HUDEP-2 (cell line): ENCODE results near the gene ASIC2.

Experiments
- DNase-seq, 76 experiments: peaks; one replicate each; lab custom pipeline; 2025; ENCODE audit not compliant: unreplicated experiment in 76 of 76; lab: John Stamatoyannopoulos, UW

The ASIC2 gene

DNA sequence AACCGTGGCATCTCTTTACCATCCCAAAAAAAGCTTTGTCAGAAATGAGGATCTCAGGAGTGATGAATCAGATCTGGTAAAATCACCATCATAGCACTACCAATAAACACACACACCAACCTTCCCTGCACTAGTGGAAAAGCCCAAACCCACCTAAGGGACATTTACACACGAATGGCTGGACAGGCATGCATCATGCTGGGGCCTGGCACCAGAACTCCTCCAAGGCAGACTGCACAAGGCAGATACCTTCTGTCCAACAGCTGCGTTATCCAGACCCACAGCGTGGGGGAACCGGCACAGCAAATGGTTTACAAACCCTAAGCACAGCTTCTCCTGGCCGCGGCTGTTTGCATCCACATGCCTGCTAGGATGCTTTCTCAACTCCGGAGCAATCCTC, 2.8 kb downstream of the ASIC2 start:
- no peak for DNase-seq

DNA sequence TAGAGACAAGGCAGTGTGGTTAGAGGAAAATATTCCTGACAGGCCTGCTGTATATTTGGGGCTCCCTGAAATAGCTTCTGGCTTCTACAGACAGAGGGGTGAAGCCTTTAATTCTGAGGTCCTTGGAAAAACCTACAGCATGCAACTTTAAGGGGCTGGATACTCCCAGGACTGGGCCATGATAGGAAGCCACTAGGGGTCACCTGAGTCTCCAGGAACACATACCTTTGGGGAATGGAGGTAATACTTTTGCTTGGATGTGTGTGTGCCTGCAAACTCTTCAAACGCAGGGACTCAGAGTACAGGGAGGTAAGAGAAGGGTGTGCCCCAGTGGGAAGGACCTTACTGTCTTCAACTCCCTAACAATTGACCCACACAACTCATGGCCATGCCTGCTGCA, 4.1 kb downstream of the ASIC2 start:
- no peak for DNase-seq

DNA sequence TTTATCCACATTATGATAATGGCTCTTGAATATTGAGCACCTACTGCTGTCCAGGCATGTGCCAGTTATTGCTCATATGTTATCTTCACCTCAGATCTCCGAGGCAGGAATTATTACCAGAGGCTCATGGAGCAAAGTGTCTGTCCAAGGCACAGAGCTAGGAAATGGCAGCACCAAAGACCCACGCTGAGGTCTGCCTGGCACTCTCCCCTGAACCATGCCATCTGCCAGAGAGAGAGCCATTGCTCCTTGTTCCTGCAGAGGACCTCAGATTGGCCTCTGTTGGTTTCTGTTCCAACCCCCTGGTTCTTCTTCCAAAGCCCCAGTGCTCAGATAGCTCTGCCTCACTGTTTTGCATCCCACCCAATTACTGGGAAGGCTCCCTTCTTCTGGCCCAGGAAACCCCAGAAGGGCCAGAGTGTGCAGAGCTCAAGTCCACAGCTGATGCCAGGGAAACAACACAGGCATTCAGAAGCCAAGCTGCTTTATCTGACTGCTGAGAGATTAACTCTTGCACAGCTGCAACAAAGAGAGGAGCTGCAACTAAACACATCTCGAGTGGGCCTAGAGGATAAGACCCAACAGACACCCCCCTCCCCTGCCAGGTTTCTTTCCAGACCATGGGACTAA, 5.9 kb downstream of the ASIC2 start:
- DNase-seq, result no peak

DNA sequence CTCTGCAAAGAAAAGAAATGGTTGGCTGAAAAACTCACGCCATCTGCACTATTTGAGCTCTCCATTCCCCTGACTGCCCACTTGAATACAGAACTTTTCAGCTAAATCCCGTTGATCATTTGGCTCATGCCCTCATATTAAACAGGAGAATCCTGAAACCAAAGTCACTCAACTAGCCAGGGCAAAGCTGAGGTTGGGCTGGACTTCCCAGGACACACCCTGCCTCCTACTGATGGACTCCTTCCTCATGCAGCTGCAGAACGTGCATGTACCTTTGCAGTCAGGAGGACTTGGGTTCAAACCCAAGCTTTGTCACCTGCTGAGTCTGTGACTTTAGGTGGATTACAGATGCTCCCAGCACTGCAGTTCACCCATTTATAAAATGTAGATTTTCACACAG, 7.7 kb downstream of the ASIC2 start:
- no peak for DNase-seq

DNA sequence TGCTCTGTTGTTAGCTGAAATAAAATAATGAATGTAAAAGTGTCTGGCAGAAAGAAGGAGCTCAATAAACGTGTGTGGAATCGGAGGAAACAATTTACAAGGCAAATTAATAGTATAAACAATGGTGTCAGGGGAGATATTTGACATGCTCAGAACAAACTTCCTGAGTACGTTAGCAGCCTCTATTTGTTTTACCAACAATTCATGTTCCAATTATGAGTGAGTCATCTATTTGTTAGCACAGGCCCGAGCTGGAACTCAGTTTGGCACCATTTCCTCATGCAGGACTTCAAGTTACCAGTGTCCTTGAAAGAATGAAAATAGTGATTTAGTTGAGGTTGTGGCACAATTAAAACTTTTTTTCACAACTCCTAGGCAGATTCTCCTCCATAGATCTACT, 9.1 kb downstream of the ASIC2 start:
- no peak for DNase-seq

DNA sequence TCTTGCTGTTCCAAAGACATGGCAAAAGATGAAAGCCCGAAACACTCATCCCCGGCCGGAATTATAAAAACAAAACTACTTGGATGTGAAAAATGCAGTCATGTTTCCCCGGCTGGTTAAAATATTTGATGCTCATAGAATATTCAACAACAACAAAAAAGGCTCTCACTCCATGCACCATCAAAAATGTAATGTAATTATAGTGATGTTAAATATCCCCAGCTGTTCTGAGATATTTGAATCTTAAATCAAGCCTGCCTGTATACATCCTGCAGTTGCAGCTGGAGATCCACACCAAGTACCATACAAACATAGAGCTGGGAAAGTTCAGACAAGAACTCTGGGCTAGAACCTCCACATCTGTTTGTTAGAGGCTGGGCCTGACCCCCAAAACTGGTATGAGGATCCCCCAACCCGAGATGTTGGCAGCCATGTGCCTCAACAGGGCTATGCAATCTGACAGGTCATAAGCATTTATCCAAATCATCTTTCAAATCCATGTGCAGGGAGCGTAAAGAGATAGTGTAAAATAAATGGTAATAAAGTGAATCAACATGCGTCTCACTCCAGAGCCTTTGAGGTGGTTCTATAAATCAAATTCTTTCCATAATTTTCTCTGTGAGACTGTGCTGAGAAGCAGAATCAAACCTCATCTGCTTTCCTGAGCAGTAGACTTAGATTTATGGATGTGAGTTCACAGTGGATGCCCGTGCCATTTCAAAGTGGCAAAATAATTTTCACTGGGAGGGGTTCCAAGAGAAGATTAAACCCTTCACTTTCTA, 12.7 kb downstream of the ASIC2 start:
- no peak for DNase-seq

DNA sequence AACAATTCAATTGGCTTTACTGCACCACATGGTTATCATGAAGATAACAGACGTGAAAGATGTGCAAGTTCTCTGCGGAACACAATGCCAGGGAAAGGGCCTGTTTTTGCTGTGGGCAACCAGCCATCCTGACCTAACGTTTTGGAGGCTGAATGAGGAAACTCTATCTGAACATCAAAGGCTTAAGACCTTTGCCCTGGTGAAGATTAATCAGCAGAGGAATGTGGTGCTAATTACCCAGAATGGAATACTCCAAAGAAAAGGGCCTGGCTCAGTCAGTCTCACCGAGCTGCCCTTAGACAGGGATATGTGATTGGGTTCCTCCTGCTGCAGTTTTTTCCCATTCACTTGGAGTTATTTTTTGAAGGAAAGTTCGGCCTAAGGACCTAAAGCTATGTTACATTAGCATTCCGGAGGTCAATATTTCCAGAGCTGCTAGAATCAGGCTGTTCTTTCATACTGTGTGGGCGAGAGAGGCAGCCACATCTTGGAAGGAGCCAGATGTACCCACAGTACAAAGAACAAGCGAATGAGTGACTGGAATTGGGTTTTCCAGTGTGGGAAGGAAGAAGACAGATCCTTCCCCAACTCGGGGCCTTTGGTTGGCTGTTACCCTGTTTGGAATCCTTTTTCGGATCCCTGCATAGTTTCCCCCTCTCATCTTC, 15.5 kb downstream of the ASIC2 start:
- no peak for DNase-seq

DNA sequence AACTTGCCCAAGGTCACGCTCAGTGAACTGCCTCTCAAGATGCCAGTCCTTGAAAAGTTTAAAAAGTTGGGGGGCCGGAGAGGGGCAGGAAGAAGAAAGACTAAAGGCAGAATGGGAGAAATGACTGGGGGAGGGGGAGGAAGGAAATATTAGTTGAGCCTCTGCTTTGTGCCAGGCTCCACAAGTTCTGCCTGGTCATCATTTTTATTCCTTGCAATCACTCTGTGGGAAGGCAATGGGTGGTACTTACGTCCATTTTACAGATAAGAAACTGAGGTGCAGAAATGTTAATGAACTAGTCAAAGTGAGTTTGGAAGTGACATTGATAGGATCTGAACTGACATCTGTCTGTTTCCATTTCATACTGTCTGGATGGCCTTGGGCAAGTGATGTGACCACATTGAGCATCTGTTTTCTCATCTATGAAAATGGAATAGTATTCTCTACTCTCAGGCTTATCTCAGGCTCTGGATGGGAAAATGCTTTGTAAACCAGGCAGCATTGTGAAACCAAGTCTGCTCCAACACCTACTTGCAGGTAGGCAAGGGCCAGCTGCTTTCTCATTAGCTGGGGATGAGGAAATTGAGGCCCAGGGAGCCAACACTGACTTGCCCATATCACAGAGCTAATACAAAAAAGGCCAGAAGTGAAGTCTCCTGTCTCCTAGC, 19.2 kb downstream of the ASIC2 start:
- no peak for DNase-seq

DNA sequence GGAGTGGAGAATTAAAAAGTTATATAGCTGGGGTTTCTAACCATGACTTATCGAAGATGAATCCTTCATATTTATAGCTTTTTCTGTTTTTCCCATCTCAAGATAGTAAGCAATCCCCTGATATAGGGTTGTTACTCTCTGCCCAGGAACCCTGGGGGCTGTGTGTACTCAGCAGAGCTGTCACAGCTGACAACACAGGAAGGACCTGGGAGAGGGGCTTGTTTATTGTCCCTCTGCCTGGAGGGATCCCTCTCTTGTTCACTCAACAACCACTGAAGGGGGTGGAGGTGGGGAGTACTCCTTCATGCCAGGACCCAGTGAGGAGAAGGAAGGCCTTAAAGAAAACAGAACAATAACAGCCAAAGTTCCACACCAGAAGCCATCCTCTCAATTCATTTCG, 19.8 kb downstream of the ASIC2 start:
- no peak for DNase-seq

DNA sequence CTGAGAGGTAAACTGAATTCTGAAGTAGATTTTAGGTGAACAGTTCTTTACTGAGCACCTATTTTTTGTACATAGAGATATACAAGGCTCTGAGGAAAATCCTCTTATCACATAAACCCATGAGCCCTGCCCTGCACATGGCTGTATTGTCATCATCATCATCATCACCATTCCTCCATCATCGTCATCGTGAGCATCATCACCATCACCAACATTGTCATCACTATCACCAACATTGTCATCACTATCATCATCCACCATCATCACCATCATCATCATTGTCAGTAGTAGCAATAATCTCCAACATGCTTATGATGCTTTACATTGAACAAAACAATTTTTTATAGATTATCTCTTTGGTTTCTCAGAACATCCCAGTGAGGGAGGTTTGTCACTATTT, 20.7 kb downstream of the ASIC2 start:
- no peak for DNase-seq

DNA sequence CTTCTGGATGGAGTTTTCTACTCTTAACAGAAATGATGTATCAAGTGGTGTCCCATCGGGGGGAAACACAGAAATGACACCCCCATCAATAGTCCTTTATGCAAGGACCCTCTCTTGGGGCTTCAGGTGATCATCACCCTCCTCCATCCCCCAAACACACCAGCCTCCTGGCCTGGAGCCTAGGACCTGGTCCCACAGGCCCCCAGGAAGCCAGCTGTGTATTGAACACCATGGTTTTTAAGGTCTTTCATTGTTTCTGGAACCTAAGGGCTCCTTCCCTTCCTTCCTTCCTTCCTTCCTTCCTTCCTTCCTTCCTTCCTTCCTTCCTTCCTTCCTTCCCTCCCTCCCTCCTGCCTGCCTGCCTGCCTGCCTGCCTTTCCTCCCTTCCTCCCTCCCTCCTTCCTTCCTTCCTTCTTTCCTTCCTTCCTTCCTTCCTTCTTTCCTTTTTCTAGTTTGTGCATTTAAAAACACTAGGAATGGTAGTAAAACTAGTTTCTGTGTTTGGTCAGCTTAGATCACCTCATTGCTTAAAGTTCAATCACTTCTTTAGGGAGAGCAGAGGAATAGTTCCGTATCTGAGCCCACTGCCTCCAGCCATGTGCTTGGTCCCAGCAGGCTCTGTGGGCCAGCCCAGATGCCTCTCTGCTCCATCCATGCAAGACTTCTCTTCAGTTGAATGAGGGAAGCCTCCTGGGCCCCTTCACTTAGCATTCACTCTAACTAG, 23.6 kb downstream of the ASIC2 start:
- no peak for DNase-seq

DNA sequence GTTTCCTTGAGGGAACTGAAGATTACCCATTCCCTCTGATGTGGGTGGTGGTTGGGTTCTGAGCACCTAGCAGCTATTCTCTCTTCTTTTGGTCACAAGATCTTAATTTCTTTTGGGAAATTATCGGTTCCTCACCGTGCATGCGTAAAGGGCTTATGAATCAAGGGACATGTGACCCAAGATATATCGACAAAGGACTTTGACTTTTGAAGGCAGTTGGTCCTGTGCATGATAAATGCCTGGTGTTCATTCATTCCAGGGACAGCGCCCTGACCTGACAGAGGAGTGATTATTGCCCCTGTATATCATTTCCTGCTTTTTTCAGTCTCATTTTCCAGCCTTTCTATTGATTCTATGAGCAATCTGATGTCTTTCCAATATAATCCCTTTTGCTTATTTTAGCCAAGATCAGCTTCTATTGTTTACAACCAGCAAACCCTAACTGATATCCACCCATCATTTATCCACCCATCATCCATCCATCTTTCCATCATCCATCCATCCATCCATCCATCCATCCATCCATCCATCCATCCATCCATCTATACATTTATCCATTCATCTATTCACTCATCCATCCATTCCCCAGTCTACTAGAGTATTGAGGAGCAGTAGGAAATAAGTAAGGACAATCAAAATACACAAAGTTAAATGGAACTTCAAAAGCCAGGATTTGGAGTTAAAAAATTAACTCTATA, 25.1 kb downstream of the ASIC2 start:
- no peak for DNase-seq

DNA sequence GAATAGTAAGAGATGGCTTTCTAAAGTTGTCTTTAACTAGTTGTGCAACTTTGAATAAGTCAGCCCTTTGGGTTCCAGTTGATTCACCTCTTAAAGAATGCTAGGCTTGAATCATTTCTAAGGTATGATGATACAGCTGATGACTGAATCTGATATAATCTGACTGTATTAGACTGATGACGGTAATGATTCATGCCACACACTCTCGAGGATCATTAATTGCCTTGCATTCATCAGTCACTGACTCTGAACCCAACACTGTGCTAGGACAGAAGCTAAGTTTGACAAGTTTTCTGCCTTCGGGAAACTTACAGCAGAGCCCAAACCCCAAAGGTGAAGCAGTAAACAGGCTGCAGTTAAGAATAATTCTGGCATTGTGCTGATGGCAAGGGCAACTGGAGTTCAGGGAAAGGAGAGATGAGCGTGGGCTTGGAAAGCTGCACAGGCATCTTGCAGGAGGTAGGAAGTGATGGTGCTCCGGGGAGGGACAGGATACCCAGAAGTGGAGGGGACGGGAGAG, 25.8 kb downstream of the ASIC2 start:
- DNase-seq, result no peak

DNA sequence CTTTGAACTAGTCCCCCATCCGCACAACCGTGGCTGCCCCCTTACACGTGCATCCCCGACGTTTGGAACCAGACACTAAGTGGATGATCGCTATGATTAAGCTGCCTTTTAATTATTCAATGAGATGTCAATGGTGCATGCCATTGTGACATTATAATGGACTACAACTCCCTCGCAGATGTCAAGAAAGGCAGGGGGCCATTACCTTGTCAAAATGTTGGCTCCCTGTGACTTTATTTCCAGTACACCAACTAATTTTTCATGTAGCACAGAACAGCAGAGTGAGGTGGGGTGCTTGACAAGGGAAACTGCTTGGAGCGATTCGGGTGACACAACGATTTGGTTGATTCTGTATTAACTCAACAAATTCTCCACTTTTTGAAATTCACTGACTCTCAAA, 26.5 kb downstream of the ASIC2 start:
- no peak for DNase-seq

DNA sequence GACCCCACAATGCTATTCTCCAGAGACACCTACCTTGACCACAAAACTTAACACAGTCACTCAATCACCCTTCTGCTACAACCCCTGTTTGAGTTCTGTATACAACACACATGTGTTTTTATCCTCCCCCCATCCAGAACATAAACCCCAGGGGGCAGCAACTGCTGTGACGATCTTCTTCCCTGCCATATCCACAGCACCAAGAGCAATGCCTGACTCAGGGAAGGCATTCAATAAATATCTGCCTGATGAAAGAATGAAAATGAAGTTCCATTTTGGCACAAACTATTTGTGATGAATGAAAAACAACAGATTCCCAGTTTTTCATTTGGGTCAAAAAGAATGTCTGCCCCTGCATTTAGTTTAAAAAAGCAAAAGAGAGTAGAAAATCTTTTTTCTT, 27.0 kb downstream of the ASIC2 start:
- no peak for DNase-seq

DNA sequence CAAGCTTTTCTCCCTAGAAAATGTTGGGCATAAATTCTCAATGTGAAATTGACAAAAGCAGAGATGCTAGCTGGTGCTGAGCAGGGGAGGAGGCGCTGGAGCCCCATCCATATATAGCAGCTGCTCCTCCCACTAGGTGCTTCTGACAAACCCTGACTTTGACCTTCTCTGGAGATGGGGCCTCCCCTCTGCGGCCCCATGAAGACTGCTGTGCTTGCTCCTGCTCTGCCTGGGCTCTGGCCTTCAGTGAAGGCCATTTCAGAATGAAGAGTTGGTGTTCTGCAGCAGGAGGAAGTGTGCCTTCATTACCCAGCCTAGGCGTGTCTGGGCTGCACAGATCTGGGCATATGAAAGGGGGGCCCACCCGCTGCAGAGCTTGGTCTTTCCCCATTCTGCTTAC, 29.7 kb downstream of the ASIC2 start:
- no peak for DNase-seq

DNA sequence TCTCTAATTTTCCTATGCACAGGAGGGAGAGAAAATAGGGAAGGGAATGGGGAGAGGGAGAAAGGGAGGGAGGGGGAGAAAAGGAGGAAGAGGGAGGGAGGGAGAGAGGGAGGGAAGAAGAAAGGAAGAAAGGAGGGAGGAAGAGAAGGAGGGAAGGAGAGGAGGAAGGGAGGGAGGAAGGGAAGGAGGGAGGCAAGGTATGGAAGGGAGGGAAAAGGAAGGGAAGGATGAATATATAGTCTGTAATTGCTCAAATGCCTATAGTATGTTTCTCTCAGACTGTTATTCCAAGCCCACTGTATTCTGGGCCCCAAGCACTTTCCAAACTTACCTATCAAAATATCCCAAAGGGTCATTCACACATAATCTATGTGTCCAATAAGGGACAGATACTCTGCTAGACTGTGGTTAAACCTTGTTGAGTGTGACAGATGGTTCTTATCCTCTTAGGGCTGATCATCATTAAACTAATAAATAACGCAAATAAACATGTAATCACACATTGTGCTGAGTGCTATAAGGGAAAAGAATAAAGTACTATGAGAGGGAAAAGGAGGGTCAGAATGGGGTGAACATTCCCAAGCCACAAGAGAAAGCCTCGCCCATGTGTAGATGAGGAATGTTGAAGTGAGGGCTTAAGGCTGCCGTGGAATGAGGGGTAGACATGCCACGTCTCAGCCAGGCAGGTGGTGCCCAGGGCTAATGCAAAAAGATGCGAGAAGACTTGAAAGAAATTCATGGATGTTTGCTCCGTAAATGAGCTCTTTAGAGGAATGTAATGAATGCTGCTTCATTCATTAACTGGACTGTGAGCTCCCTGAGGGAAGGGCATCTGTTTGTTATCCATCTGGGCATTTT, 30.6 kb downstream of the ASIC2 start:
- DNase-seq, result no peak

DNA sequence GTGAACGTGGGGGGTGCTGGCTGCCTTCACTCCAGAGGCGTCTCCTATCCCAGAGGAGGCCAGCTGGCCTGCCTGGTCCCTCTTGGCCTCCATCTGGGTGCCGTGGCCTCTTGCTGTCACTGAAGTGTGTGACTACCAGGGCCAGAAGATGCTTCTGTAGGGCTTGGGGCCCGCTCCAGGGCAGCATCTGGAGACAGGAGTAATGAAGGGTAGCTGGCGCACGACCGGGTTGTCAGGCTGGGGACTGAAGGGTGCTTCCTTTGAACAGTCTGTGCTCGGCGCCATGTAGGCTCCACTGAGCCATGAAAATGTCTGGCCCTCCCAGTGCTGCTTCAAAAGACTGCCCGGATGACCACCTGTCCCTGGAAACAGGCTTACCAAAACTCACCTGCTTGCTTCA, 31.3 kb downstream of the ASIC2 start:
- no peak for DNase-seq

DNA sequence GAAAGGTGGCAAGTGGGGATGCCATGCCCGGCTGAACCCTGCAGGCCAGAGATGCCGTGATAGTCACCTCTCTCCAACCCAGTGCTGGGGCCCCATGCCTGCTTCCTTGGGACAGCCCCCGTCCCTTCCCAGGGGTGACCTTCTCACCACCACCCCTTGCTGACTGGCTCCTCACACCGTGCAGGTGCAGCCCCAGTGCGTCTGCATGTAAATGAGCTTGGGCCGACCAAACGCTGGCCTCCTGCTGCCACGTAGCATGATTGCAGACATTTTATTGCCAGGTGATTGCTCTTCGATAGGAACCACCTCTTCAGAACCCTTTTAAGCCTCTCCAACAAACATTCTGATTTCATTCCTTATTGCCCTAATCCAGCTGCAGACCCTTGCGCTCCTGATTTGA, 32.5 kb downstream of the ASIC2 start:
- DNase-seq, result no peak
